HG03196 (cell line): ENCODE data around the gene NEGR1.
A peak's percentile ranks its signal among the peaks of the same experiment; 100 is the strongest.
"Not testable (repeated sequence)": the region's sequence is repeated elsewhere in the genome, so short reads cannot be mapped to it uniquely, and the experiment has no call there.

ENCODE experiments used
- ATAC-seq: cut with Tn5 transposase; IDR thresholded peaks from one replicate; pipeline ENCODE4 v1.9.1; 2021; ENCODE audit not compliant: unreplicated experiment

Gene NEGR1

GRCh38 chr1:72282271-72283021, at the start of gene NEGR1:
TSS of gene NEGR1 (minus strand) at chr1:72282539.
- peak; percentile 50 for ATAC-seq

GRCh38 chr1:72326494-72326893, 44.2 kb upstream of the NEGR1 start:
- no peak for ATAC-seq

GRCh38 chr1:72324451-72324850, 42.1 kb upstream of the NEGR1 start:
- no peak for ATAC-seq

- ATAC-seq = no peak
These were observed 40.6 kb upstream of the NEGR1 start for GRCh38 chr1:72322910-72323309.

GRCh38 chr1:72296501-72296900, 14.2 kb upstream of the NEGR1 start:
- ATAC-seq = no peak

- no peak for ATAC-seq
These were observed 6.5 kb upstream of the NEGR1 start for GRCh38 chr1:72288886-72289285.

GRCh38 chr1:72286401-72286800, 4.1 kb upstream of the NEGR1 start:
- ATAC-seq = no peak

GRCh38 chr1:72285074-72285425, 2.7 kb upstream of the NEGR1 start:
- ATAC-seq = no peak

- ATAC-seq = peak; percentile 67
These were observed 2.2 kb upstream of the NEGR1 start for GRCh38 chr1:72284348-72285073.

- ATAC-seq = no peak
These were observed 1.7 kb upstream of the NEGR1 start for GRCh38 chr1:72284084-72284347.

- ATAC-seq = no peak
These were observed 1.2 kb upstream of the NEGR1 start for GRCh38 chr1:72283307-72284083.

- ATAC-seq = peak; percentile 11
These were observed 625 bp upstream of the NEGR1 start for GRCh38 chr1:72283022-72283306.

GRCh38 chr1:72281637-72282270, 585 bp downstream of the NEGR1 start:
- ATAC-seq = no peak

- ATAC-seq = no peak
These were observed 1.2 kb downstream of the NEGR1 start for GRCh38 chr1:72281144-72281543.

GRCh38 chr1:72280711-72281110, 1.6 kb downstream of the NEGR1 start:
- no peak for ATAC-seq

GRCh38 chr1:72280131-72280530, 2.2 kb downstream of the NEGR1 start:
- no peak for ATAC-seq

- no peak for ATAC-seq
These were observed 3.9 kb downstream of the NEGR1 start for GRCh38 chr1:72278461-72278860.

GRCh38 chr1:72271555-72272085, 10.7 kb downstream of the NEGR1 start:
- no peak for ATAC-seq

GRCh38 chr1:72262735-72263134, 19.6 kb downstream of the NEGR1 start:
- no peak for ATAC-seq

GRCh38 chr1:72253132-72253531, 29.2 kb downstream of the NEGR1 start:
- no peak for ATAC-seq

GRCh38 chr1:72241397-72241796, 40.9 kb downstream of the NEGR1 start:
- ATAC-seq = no peak

- ATAC-seq = not testable (repeated sequence)
These were observed 46.4 kb downstream of the NEGR1 start for GRCh38 chr1:72235931-72236330.
